Right cardiac atrium (tissue), 5 donors: ENCODE results near the gene C2orf69. TPM values are rescaled to one million over a fixed set of nuclear protein-coding genes. Genes with fewer than 3 reads are reported as not detected.

Experiments
- ATAC-seq, 2 donors: fragments of 200-7000 bp; cut with Tn5 transposase; one replicate each; pipeline versions ENCODE4 v1.8.0 to v1.9.1; 2020; ENCODE audit warnings: moderate library complexity in 2 of 2, mild to moderate bottlenecking in 1 of 2
- DNase-seq, 3 donors: peaks; one replicate each; pipeline ENCODE4 v3.0.0-alpha.2; 2020
- H3K27ac ChIP-seq: one replicate; pipeline ENCODE4 v1.5.1; 2013; ENCODE audit warnings: mild to moderate bottlenecking, low read length, control low read depth, moderate library complexity
- H3K27me3 ChIP-seq: one replicate; pipeline ENCODE4 v1.6.1; 2013; ENCODE audit not compliant: control insufficient read depth, insufficient read depth
- H3K4me1 ChIP-seq: one replicate; pipeline ENCODE4 v1.6.1; 2013; ENCODE audit warnings: low read length; ENCODE audit not compliant: control insufficient read depth, insufficient read depth
- H3K4me3 ChIP-seq: one replicate; pipeline ENCODE4 v1.5.1; 2013; ENCODE audit warnings: low read length, control low read depth
- H3K9me3 ChIP-seq: one replicate; pipeline ENCODE4 v1.6.1; 2013; ENCODE audit warnings: low read length; ENCODE audit not compliant: control insufficient read depth
- WGBS: extraction: QIAGEN DNeasy Blood & Tissue Kit; methylation state at CpG from one replicate; pipeline ENCODE4 v1.1.7; 2013; 5-methylcytosine and 5-hydroxymethylcytosine counted together
- intact Hi-C, 4 donors: fragments of 100-400 bp; cut with DNase I; formaldehyde crosslinking; loops; one replicate each; pipeline versions ENCODE4 v1.11.0 to v1.14.0; 2022 to 2023
- polyA plus RNA-seq: library from polyadenylated mRNA; stranded (reverse); fragments of 200-250 nt; gene quantifications from one replicate; pipeline ENCODE4 v1.2.3, GENCODE V29; 2013
- total RNA-seq, 4 donors: library from RNA; stranded (reverse); fragmentation: NEBNext Ultra II Directional; extraction: Animal tissue kit (Norgen Biotek cat#: 25700); gene quantifications; one replicate each; pipeline ENCODE4 v1.2.1, GENCODE V29; 2021
- donor health status: healthy with polysubstance abuse.
- donor health status: DM: no; HTN: yes; CAD: no.
- donor health status: DM: no; HTN: no; CAD: no.
- donor health status: DM: no; HTN: yes; CAD: no; lungs with severe emphysema.
- donor health status: DM: yes; HTN: yes; CAD: no.

Gene C2orf69
- total and polyA plus RNA-seq, 5 donors = 6.4 to 12.5 (median 9.3) TPM

- intact Hi-C loops = no loop called here
- 95% methylated on average over 1 of the region's 1 CpG for WGBS
- Histone ChIP-seq H3K27me3 (no peaks in the 10 kb centered on the region), H3K27ac (no peak overlapping the region), H3K4me3 (no peak overlapping the region), H3K9me3 (no peaks in the 10 kb centered on the region), H3K4me1 (no peaks in the 10 kb centered on the region)
- DNase-seq = no peak
- ATAC-seq = no peak
Measured at GRCh38 chr2:199968126-199968525, 57.0 kb downstream of the C2orf69 start.

GRCh38 chr2:199972088-199972626 lies 61.1 kb downstream of the C2orf69 start:
- H3K9me3 ChIP-seq = no peaks in the 10 kb centered on the region
- H3K27ac ChIP-seq = no peak overlapping the region
- 84% methylated on average over 6 of the region's 6 CpGs for WGBS
- no peaks in the 10 kb centered on the region for H3K4me1 ChIP-seq
- no peaks in the 10 kb centered on the region for H3K27me3 ChIP-seq
- H3K4me3 ChIP-seq = no peak overlapping the region
- no peak for ATAC-seq
- intact Hi-C loops = loop anchor here in 1 of 4 donors (10.0 kb wide), 1 partner anchor 733 kb away; no protein-coding TSS in a partner anchor
- no peak for DNase-seq

- intact Hi-C loops = loop anchor here in 1 of 4 donors (10.0 kb wide), 1 partner anchor 731 kb away; no protein-coding TSS in a partner anchor
- Histone ChIP-seq H3K4me1 (no peaks in the 10 kb centered on the region), H3K4me3 (no peak overlapping the region), H3K27ac (no peak overlapping the region), H3K9me3 (no peaks in the 10 kb centered on the region), H3K27me3 (no peaks in the 10 kb centered on the region)
- no peak for DNase-seq
- 16% methylated on average over 2 of the region's 2 CpGs for WGBS
- peak; percentile 38 to 61 for ATAC-seq
Measured at GRCh38 chr2:199973703-199974102, 62.6 kb downstream of the C2orf69 start.

GRCh38 chr2:199975273-199975895 lies 64.3 kb downstream of the C2orf69 start:
- intact Hi-C loops = loop anchor here in 2 of 4 donors (5.0 to 10.0 kb wide), 3 partner anchors 332 to 729 kb away; partner anchors contain the start of gene SPATS2L (in 1 of the 2)
- WGBS = 89% methylated on average over 3 of the region's 3 CpGs
- ATAC-seq (no peak), DNase-seq (no peak)
- H3K27ac ChIP-seq = no peak overlapping the region
- no peaks in the 10 kb centered on the region for H3K4me1 ChIP-seq
- no peak overlapping the region for H3K4me3 ChIP-seq
- H3K9me3 ChIP-seq = no peaks in the 10 kb centered on the region
- no peaks in the 10 kb centered on the region for H3K27me3 ChIP-seq

Other genes with a start within 250 kb of the C2orf69 start
- gene FTCDNL1, start 60.1 kb upstream of the C2orf69 start, total RNA-seq = 1 to 10 TPM; 2.4 to 5.0 (median 3.8) TPM
- 1.7 TPM for gene FTCDNL1, start 60.1 kb upstream of the C2orf69 start, polyA plus RNA-seq
- 1 to 10 TPM; 2.7 to 3.5 (median 3.1) TPM for gene TYW5, start 44.2 kb downstream of the C2orf69 start, total RNA-seq
- gene TYW5, start 44.2 kb downstream of the C2orf69 start, polyA plus RNA-seq = 1.7 TPM
- 10 to 100 TPM; 15.7 to 20.6 (median 19.7) TPM for gene MAIP1, start 44.3 kb downstream of the C2orf69 start, total RNA-seq
- 20.7 TPM for gene MAIP1, start 44.3 kb downstream of the C2orf69 start, polyA plus RNA-seq